GM19324 (cell line): Measurements from ENCODE around the gene PTPN23.
"Not testable (repeated sequence)": the region's sequence is repeated elsewhere in the genome, so short reads cannot be mapped to it uniquely, and the experiment has no call there.

ENCODE experiments used
- ATAC-seq: cut with Tn5 transposase; IDR thresholded peaks from one replicate; pipeline ENCODE4 v1.9.1; 2021; ENCODE audit warnings: mild to moderate bottlenecking, moderate library complexity; ENCODE audit not compliant: unreplicated experiment, low FRiP score

Gene PTPN23

GRCh38 chr3:47440131-47440530 is 59.3 kb downstream of the PTPN23 start:
- no peak for ATAC-seq

DNA sequence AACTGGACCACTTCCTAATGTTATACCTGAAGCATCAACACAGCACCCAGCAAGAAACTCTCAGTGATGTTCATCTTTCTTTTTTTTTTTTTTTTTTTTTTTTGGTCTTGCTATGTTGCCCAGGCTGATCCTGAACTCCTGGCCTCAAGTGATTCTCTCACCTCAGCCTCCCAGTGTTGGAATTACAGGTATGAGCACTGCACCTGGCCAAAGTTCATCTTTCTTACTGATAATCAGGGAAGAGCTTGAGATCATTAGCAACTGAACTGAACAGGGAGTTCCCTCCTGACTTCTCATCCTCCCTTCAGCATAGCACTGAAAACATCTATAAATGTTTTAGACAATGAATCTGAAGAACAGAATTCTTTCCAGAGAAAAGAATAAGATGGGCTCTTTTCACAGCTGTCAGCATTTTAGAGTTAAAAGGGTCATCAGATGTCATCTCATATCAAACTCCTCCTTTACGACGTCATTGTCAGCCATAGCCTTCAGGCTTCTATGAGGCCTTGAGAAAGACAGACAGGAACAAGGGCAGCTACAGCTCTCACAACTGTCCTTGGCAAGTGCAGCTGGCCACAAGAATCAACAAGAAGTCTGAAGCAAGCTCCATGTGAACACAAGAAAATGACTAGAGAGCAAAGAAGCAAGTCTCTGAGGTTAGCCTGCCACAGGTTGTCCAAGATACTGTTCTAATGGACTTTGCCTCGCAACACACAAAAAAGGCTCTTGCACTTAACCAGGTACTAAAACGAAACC is 61.2 kb downstream of the PTPN23 start:
- ATAC-seq = no peak

DNA sequence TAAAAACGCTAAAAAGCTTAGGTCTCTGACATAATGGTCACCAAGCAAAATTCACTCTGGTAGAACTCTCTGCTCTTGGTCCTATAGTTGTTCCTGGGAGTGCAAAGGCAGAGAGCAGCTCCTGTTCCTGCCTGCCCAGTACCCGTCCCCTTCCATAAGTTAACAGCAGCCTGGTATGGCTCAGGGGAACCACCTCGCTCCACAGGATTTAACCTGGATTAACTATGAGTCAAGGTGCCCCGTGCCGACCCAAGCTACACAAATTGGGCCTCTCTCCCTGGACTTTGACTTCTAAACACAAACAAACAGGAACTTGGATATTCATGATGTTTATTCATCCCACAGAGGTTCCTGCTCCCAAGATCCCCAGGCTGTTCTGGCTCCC is 62.8 kb downstream of the PTPN23 start:
- no peak for ATAC-seq

DNA sequence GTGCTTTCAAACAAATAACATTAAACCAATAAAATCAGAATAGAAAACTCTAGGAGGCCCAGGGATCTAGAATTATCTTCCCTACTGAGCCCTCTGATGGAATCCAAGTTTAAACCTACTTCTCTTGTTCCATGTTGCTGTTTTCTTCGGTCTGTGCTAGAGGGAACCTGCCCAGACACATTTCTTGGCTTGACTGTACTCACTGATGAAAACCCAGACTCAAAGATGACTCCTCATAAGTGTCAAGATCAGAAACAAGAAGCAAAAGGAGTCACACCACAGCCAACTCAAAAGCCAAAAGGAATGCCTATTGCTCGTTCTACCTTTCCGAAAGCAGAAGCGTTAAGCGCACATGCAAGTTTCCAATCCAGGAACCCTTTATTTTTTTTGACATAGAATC is 63.3 kb downstream of the PTPN23 start:
- no peak for ATAC-seq

DNA sequence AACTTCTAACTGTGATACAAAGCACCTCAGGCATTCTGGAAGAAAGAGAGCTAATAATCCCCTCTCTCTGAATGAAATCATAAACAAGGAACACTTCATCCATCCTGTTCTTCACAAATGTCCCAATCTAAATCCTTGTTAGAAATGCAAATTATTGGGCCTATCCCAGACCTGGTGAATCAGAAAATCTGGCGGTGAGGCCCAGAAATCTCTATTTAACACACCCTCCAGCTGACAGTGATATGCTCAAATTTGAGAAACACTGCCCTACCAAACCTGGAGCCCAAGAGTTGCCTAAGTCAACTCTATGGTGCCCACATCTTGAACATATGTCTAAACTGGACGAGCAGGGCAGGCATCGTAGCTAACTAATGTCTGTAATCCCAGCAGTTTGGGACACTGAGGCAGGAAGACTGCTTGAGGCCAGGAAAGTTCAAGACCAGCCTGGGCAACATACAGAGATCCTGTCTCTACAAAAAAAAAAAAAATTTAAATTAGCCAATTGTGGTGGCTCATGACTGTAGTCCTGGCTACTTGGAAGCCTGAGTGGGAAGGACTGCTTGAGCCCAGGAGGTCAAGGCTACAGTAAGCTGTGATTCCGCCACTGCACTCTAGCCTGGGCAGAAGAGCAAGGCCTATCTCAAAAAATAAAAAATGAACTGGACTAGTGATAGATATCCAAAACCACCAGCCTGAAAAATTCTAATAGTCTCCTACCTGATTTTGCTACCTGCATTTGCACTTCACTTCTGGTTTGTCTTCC is 71.8 kb downstream of the PTPN23 start:
- no peak for ATAC-seq

DNA sequence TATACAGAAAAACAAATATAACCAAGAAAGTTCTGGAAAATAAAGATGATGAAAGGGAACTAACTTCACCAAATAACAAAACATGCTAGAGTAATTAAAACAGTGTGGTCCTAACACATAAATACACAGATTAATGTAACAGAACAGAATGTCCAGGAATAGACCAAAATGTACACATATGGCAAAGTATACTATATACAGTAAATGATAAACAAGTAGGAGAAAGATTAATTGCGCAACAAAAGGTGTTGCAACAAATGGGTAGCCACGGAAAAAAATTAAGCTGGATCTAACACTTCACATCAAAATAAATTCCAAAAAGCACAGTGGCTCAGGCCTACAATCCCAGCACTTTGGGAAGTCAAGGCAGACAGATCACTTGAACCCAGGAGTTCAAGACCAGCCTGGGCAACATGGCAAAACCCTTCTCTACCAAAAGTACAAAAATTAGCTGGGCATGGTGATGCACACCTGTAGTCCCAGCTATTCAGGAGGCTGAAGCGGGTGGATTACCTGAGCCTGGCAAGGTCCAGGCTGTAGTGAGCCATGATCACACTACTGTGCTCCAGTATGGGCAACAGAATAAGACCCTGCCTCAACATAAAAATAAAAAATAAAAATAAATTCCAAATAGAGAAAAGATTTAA is 75.1 kb downstream of the PTPN23 start:
- no peak for ATAC-seq

DNA sequence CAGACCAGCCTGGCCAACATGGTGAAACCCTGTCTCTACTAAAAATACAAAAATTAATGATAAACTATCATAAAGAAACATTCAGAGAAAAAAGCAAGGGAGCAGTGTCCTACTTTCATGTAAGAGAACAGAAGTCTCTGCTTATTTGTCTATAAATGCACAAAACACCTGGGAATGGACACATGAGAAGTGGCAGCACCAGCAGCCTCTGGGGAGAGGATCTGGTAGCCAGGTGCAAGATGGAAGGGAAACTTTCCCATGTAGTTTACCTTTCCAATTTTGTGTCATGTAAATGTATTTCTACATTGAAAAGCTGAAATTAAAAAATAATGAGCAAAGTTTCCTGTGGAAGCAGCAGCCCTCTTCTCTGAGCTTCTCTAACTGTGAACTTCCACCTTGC is 76.2 kb downstream of the PTPN23 start:
- ATAC-seq = no peak

- ATAC-seq = not testable (repeated sequence)
Measured at GRCh38 chr3:47459534-47460085, 78.8 kb downstream of the PTPN23 start.
